Eye (tissue), 1 donor: ENCODE results near the gene TOP1.
"Not testable (repeated sequence)": the region's sequence is repeated elsewhere in the genome, so short reads cannot be mapped to it uniquely, and the experiment has no call there.

Source experiments
- DNase-seq: peaks from one replicate; pipeline ENCODE4 v3.0.0-alpha.2; 2015

The TOP1 gene

GRCh38 chr20:41095110-41095969 is 66.7 kb downstream of the TOP1 start:
- DNase-seq, result peak; percentile 82

- no peak for DNase-seq
These were observed 70.2 kb downstream of the TOP1 start for GRCh38 chr20:41098703-41099250.

- no peak for DNase-seq
These were observed 71.4 kb downstream of the TOP1 start for GRCh38 chr20:41100001-41100480.

GRCh38 chr20:41101660-41102059 is 73.0 kb downstream of the TOP1 start:
- no peak for DNase-seq

GRCh38 chr20:41108531-41108930 is 79.9 kb downstream of the TOP1 start:
- no peak for DNase-seq

- no peak for DNase-seq
These were observed 81.4 kb downstream of the TOP1 start for GRCh38 chr20:41110012-41110411.

- no peak for DNase-seq
These were observed 82.4 kb downstream of the TOP1 start for GRCh38 chr20:41110930-41111577.

GRCh38 chr20:41111578-41111951 is 82.9 kb downstream of the TOP1 start:
- no peak for DNase-seq

- no peak for DNase-seq
These were observed 87.8 kb downstream of the TOP1 start for GRCh38 chr20:41116282-41116956.

- not testable (repeated sequence) for DNase-seq
These were observed 89.5 kb downstream of the TOP1 start for GRCh38 chr20:41118159-41118558.

GRCh38 chr20:41118632-41119031 is 90.0 kb downstream of the TOP1 start:
- no peak for DNase-seq

- DNase-seq, result no peak
These were observed 91.3 kb downstream of the TOP1 start for GRCh38 chr20:41119614-41120561.

- no peak for DNase-seq
These were observed 92.8 kb downstream of the TOP1 start for GRCh38 chr20:41121399-41121798.

GRCh38 chr20:41123631-41124030 is 95.0 kb downstream of the TOP1 start:
- DNase-seq, result no peak

GRCh38 chr20:41124451-41125094 is 96.0 kb downstream of the TOP1 start:
- DNase-seq, result no peak

GRCh38 chr20:41125530-41126457 is 97.2 kb downstream of the TOP1 start:
- DNase-seq, result no peak

GRCh38 chr20:41126719-41127118 is 98.1 kb downstream of the TOP1 start:
- no peak for DNase-seq

GRCh38 chr20:41128317-41128716 is 99.7 kb downstream of the TOP1 start:
- not testable (repeated sequence) for DNase-seq

- no peak for DNase-seq
These were observed 103.2 kb downstream of the TOP1 start for GRCh38 chr20:41131594-41132387.

- not testable (repeated sequence) for DNase-seq
These were observed 103.8 kb downstream of the TOP1 start for GRCh38 chr20:41132388-41132775.
